HepG2 (cell line): ENCODE measurements around the gene AFAP1. TPM values are rescaled to one million over a fixed set of nuclear protein-coding genes. Genes with fewer than 3 reads are reported as not detected.

Source experiments
- ADNP ChIP-seq: sonication (generic); formaldehyde crosslinking; IDR thresholded peaks from 2 replicates; pipeline ENCODE4 v1.4.0; 2020; ENCODE audit warnings: missing genetic modification reagents
- ATF2 ChIP-seq: sonication (generic); formaldehyde crosslinking; IDR thresholded peaks from 2 replicates; pipeline ENCODE4 v1.4.0; 2020; ENCODE audit warnings: missing genetic modification reagents
- ATF5 ChIP-seq: sonication (generic); formaldehyde crosslinking; IDR thresholded peaks from 2 replicates; pipeline ENCODE4 v1.4.0; 2020; ENCODE audit warnings: mild to moderate bottlenecking, low read depth, missing genetic modification reagents
- BHLHE40 ChIP-seq: IDR thresholded peaks from 2 replicates; pipeline ENCODE4 v1.6.1; 2011; ENCODE audit warnings: low read length, improper control_type of control experiment
- CREM ChIP-seq, 2 experiments: sonication (generic) in 1 of 2; formaldehyde crosslinking in 1 of 2; IDR thresholded peaks; 2 replicates each; pipeline versions ENCODE4 v1.4.0 to v1.6.1; 2016 to 2020; ENCODE audit warnings: antibody characterized with exemption in 1 of 2, mild to moderate bottlenecking in 1 of 2, missing genetic modification reagents in 1 of 2
- DMAP1 ChIP-seq: IDR thresholded peaks from 2 replicates; pipeline ENCODE4 v1.6.1; 2016
- DNMT3B ChIP-seq: conservative IDR thresholded peaks from 2 replicates; pipeline ENCODE4 v1.6.1; 2016; ENCODE audit warnings: missing biosample characterization, control low read depth
- EZH2 ChIP-seq: conservative IDR thresholded peaks from 2 replicates; pipeline ENCODE4 v1.6.1; 2012; ENCODE audit warnings: mild to moderate bottlenecking, low read depth, low read length, moderate library complexity
- GATAD1 ChIP-seq: IDR thresholded peaks from 2 replicates; pipeline ENCODE4 v1.6.1; 2016; ENCODE audit warnings: missing genetic modification reagents, missing compliant biosample characterization
- MEIS1 ChIP-seq: sonication (generic); formaldehyde crosslinking; IDR thresholded peaks from 2 replicates; pipeline ENCODE4 v1.9.0; 2021; ENCODE audit warnings: mild to moderate bottlenecking, missing genetic modification reagents, moderate library complexity, borderline replicate concordance
- MXD3 ChIP-seq: IDR thresholded peaks from 2 replicates; pipeline ENCODE4 v1.6.1; 2016; ENCODE audit warnings: mild to moderate bottlenecking, missing biosample characterization, missing genetic modification reagents
- RNF2 ChIP-seq: fragments of 450-650 bp; conservative IDR thresholded peaks from 2 replicates; pipeline ENCODE4 v1.6.1; 2016; ENCODE audit warnings: low read depth
- SMC3 ChIP-seq: IDR thresholded peaks from 2 replicates; pipeline ENCODE4 v1.6.1; 2011; ENCODE audit warnings: low read length, improper control_type of control experiment
- SUZ12 ChIP-seq: fragments of 150-350 bp; IDR thresholded peaks from 2 replicates; pipeline ENCODE4 v1.6.1; 2014; ENCODE audit warnings: low read depth, low read length
- ZBTB34 ChIP-seq: sonication (generic); formaldehyde crosslinking; IDR thresholded peaks from 2 replicates; pipeline ENCODE4 v1.8.0; 2022; ENCODE audit warnings: mild to moderate bottlenecking, missing genetic modification reagents
- ZC3H13 ChIP-seq: sonication (generic); formaldehyde crosslinking; IDR thresholded peaks from 2 replicates; pipeline ENCODE4 v1.8.1; 2023; ENCODE audit warnings: mild to moderate bottlenecking, missing genetic modification reagents, moderate library complexity
- ZNF543 ChIP-seq: sonication (generic); formaldehyde crosslinking; IDR thresholded peaks from 2 replicates; pipeline ENCODE4 v1.4.0; 2020; ENCODE audit warnings: mild to moderate bottlenecking, missing genetic modification reagents
- ZNF580 ChIP-seq: IDR thresholded peaks from 2 replicates; pipeline ENCODE4 v1.6.1; 2016; ENCODE audit warnings: low read depth, borderline replicate concordance
- ZNF660 ChIP-seq: sonication (generic); formaldehyde crosslinking; IDR thresholded peaks from 2 replicates; pipeline ENCODE4 v1.5.1; 2020; ENCODE audit warnings: mild to moderate bottlenecking, low read depth, missing genetic modification reagents, borderline replicate concordance
- ZNF772 ChIP-seq: sonication (generic); formaldehyde crosslinking; IDR thresholded peaks from 2 replicates; pipeline ENCODE4 v1.5.0; 2020; ENCODE audit warnings: mild to moderate bottlenecking, missing genetic modification reagents
- ZNF782 ChIP-seq: sonication (generic); formaldehyde crosslinking; IDR thresholded peaks from 2 replicates; pipeline ENCODE4 v1.4.0; 2020; ENCODE audit warnings: missing genetic modification reagents, mild to moderate bottlenecking, borderline replicate concordance
- ZNF790 ChIP-seq: sonication (generic); formaldehyde crosslinking; IDR thresholded peaks from 2 replicates; pipeline ENCODE4 v1.8.0; 2022; ENCODE audit warnings: missing genetic modification reagents, mild to moderate bottlenecking, borderline replicate concordance
- ZXDC ChIP-seq: sonication (generic); formaldehyde crosslinking; IDR thresholded peaks from 2 replicates; pipeline ENCODE4 v1.5.0; 2020; ENCODE audit warnings: mild to moderate bottlenecking, missing genetic modification reagents
- polyA plus RNA-seq, 8 experiments: library from polyadenylated mRNA; depleted of rRNA in 3 of 8; stranded (reverse) in 7 of 8; unstranded in 1 of 8; fragments of >200 nt; fragmentation: Illumina TruSeq in 4 of 8; extraction: Trizol in 4 of 8; gene quantifications; 2 replicates each; pipeline versions ENCODE4 v1.2.1 to v1.2.3, GENCODE V29; 2011 to 2016; ENCODE audit warnings: low read depth in 4 of 8, missing spikeins in 1 of 8, mixed read lengths in 1 of 8; ENCODE audit not compliant: insufficient read depth in 1 of 8
- total RNA-seq, 5 experiments: library from RNA; depleted of rRNA; stranded (reverse); fragments of >200 nt; fragmentation: Illumina TruSeq; extraction: Trizol; gene quantifications; 2 replicates each; pipeline ENCODE4 v1.2.3, GENCODE V29; 2016; ENCODE audit warnings: low read depth in 1 of 5

Gene AFAP1
- total and polyA plus RNA-seq, 2 of the 13 experiments (the other 11 are each of a cell fraction or from before 2014, with no cell fraction given), result 2.5 TPM

- TF ChIP-seq ZXDC (CRISPR knock-in tag), result no peak
- TF ChIP-seq ATF5 (CRISPR knock-in tag), result no peak
- no peak for TF ChIP-seq DMAP1 (CRISPR knock-in tag)
- TF ChIP-seq ATF2 (CRISPR knock-in tag), result no peak
- no peak for TF ChIP-seq ZNF782 (CRISPR knock-in tag)
- no peak for TF ChIP-seq SMC3
- no peak for TF ChIP-seq ZC3H13 (CRISPR knock-in tag)
- TF ChIP-seq ZBTB34 (CRISPR knock-in tag), result no peak
- TF ChIP-seq ADNP, result no peak
- TF ChIP-seq CREM (IDR thresholded peaks at IDR 0.05), result no peak
- TF ChIP-seq CREM (CRISPR knock-in tag; IDR thresholded peaks at IDR 0.05), result no peak
- no peak for TF ChIP-seq GATAD1 (CRISPR knock-in tag)
- no peak for TF ChIP-seq ZNF790
- TF ChIP-seq ZNF772, result no peak
- TF ChIP-seq ZNF660, result no peak
- no peak for TF ChIP-seq MXD3
- TF ChIP-seq ZNF580, result 0 out of 2 replicates have a peak, but pooled peaks have one; percentile 14
- TF ChIP-seq MEIS1 (CRISPR knock-in tag), result peak; percentile 21; the same call in 1 of the 2 replicates
- TF ChIP-seq BHLHE40, result no peak
- no peak for TF ChIP-seq DNMT3B (CRISPR knock-in tag)
- TF ChIP-seq SUZ12, result no peak
- no peak for TF ChIP-seq RNF2
- TF ChIP-seq ZNF543 (CRISPR knock-in tag), result no peak
- TF ChIP-seq EZH2, result no peak
These were observed 30.8 kb upstream of the AFAP1 start (continued) for GRCh38 chr4:7970361-7970946.
